HFFc6 (cell line): ENCODE data around the gene RINL. TPM values are rescaled to one million over a fixed set of nuclear protein-coding genes. Genes with fewer than 3 reads are reported as not detected.
A peak's percentile ranks its signal among the peaks of the same experiment; 100 is the strongest.
"Not testable (repeated sequence)": the region's sequence is repeated elsewhere in the genome, so short reads cannot be mapped to it uniquely, and the experiment has no call there.

Experiments
- DNase-seq: peaks from one replicate; pipeline ENCODE4 v3.0.0-alpha.2; 2018
- H3K27ac Mint-ChIP-seq: 2 replicates; pipeline ENCODE4 v1.8.0; 2020; ENCODE audit warnings: mild to moderate bottlenecking, mixed read lengths
- H3K27me3 Mint-ChIP-seq: 2 replicates; pipeline ENCODE4 v1.8.0; 2021; ENCODE audit warnings: mild to moderate bottlenecking, moderate library complexity, mixed read lengths; ENCODE audit not compliant: insufficient read depth
- H3K36me3 Mint-ChIP-seq: 2 replicates; pipeline ENCODE4 v1.8.0; 2021; ENCODE audit warnings: low read depth, mixed read lengths
- H3K4me1 Mint-ChIP-seq: 2 replicates; pipeline ENCODE4 v1.8.0; 2020; ENCODE audit warnings: low read depth, mixed read lengths
- H3K4me3 Mint-ChIP-seq: 2 replicates; pipeline ENCODE4 v1.8.0; 2020; ENCODE audit warnings: mild to moderate bottlenecking, moderate library complexity, mixed read lengths
- H3K9me3 Mint-ChIP-seq: 2 replicates; pipeline ENCODE4 v1.8.0; 2020; ENCODE audit warnings: mild to moderate bottlenecking, mixed read lengths
- total RNA-seq, 6 experiments: library from RNA; stranded (reverse); fragmentation: NEBNext Ultra II Directional; extraction: Animal tissue kit (Norgen Biotek cat#: 25700); gene quantifications; 2 replicates in 1 of 6; 3 replicates in 5 of 6; pipeline ENCODE4 v1.2.3, GENCODE V29; 2021
- TF ChIP-seq, protein P1 (sequence below): fragments of 200-600 bp; sonication (generic); IDR thresholded peaks from 2 replicates; pipeline ENCODE4 v1.5.0; 2021; ENCODE audit warnings: antibody characterized with exemption, mild to moderate bottlenecking

Gene RINL
- total RNA-seq, 6 experiments from 2014 or later = 0.69 to 3.5 (median 1.7) TPM

DNA sequence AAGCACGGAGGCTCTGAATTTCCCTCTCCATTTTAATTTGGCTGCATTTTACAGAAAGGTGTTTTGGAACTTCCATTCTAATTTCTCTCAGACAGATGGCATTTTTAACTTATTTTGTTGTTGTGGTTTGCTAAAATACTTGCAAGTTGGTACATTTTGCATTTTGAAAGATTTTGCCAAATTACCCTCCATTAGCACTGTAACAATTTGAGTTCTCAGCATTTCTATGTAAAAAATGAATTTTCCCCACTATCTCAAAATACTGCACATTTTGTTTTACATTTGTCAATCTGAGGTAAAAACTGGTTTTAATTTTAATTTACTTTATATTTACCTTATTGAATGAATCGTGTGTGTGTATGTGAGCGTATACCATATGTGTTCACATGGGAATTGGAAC, 21.3 kb downstream of the RINL start:
- no peak overlapping the region for H3K27ac Mint-ChIP-seq
- H3K36me3 Mint-ChIP-seq = no peaks in the 10 kb centered on the region
- H3K27me3 Mint-ChIP-seq = no peaks in the 10 kb centered on the region
- H3K4me1 Mint-ChIP-seq = peaks cover 7% of the 10 kb centered on the region
- peaks cover 5% of the 10 kb centered on the region; the same call in 1 of the 2 replicates for H3K9me3 Mint-ChIP-seq
- no peak for DNase-seq
- TF ChIP-seq, protein P1, sequence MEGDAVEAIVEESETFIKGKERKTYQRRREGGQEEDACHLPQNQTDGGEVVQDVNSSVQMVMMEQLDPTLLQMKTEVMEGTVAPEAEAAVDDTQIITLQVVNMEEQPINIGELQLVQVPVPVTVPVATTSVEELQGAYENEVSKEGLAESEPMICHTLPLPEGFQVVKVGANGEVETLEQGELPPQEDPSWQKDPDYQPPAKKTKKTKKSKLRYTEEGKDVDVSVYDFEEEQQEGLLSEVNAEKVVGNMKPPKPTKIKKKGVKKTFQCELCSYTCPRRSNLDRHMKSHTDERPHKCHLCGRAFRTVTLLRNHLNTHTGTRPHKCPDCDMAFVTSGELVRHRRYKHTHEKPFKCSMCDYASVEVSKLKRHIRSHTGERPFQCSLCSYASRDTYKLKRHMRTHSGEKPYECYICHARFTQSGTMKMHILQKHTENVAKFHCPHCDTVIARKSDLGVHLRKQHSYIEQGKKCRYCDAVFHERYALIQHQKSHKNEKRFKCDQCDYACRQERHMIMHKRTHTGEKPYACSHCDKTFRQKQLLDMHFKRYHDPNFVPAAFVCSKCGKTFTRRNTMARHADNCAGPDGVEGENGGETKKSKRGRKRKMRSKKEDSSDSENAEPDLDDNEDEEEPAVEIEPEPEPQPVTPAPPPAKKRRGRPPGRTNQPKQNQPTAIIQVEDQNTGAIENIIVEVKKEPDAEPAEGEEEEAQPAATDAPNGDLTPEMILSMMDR = no peak
- H3K4me3 Mint-ChIP-seq = no peak overlapping the region

DNA sequence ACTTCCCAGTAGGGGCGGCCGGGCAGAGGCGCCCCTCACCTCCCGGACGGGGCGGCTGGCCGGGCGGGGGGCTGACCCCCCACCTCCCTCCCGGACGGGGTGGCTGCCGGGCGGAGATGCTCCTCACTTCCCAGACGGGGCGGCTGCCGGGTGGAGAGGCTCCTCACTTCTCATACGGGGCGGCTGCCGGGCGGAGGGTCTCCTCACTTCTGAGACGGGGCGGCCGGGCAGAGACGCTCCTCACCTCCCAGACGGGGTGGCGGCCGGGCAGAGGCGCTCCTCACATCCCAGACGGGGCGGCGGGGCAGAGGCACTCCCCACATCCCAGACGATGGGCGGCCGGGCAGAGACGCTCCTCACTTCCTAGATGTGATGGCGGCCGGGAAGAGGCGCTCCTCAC, 22.3 kb downstream of the RINL start:
- not testable (repeated sequence) for H3K4me3 Mint-ChIP-seq, H3K9me3 Mint-ChIP-seq, DNase-seq, H3K36me3 Mint-ChIP-seq, H3K27me3 Mint-ChIP-seq, H3K27ac Mint-ChIP-seq
- H3K4me1 Mint-ChIP-seq = peaks cover 18% of the 10 kb centered on the region

DNA sequence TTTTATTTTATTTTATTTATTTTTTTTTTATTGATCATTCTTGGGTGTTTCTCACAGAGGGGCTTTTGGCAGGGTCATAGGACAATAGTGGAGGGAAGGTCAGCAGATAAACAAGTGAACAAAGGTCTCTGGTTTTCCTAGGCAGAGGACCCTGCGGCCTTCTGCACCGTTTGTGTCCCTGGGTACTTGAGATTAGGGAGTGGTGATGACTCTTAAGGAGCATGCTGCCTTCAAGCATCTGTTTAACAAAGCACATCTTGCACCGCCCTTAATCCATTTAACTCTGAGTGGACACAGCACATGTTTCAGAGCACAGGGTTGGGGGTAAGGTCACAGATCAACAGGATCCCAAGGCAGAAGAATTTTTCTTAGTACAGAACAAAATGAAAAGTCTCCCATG, 23.1 kb downstream of the RINL start:
- not testable (repeated sequence) for H3K9me3 Mint-ChIP-seq, H3K36me3 Mint-ChIP-seq, H3K27ac Mint-ChIP-seq, H3K4me3 Mint-ChIP-seq, H3K27me3 Mint-ChIP-seq, DNase-seq
- peaks cover 21% of the 10 kb centered on the region for H3K4me1 Mint-ChIP-seq

DNA sequence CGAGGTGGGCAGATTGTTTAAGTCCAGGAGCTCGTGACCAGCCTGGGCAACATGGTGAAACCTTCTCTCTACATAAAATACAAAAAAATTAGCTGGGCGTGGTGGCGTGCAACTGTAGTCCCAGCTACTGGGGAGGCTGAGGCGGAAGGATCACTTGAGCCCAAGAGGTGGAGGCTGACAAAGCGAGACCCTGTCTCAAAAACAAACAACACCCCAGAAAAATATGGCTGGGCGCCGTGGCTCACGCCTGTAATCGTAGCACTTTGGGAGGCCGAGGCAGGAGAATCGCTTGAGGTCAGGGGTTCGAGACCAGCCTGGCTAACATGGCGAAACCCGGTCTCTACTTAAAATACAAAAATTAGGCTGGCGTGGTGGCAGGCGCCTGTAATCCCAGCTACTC, 24.9 kb downstream of the RINL start:
- TF ChIP-seq, protein P1 = no peak
- Mint-ChIP-seq H3K4me3 (peak overlapping the region; percentile 94), H3K36me3 (peaks cover 9% of the 10 kb centered on the region), H3K4me1 (peaks cover 29% of the 10 kb centered on the region), H3K27me3 (peaks cover 5% of the 10 kb centered on the region), H3K9me3 (peaks cover 5% of the 10 kb centered on the region; the same call in 1 of the 2 replicates), H3K27ac (peak overlapping the region; percentile 99)
- no peak for DNase-seq

DNA sequence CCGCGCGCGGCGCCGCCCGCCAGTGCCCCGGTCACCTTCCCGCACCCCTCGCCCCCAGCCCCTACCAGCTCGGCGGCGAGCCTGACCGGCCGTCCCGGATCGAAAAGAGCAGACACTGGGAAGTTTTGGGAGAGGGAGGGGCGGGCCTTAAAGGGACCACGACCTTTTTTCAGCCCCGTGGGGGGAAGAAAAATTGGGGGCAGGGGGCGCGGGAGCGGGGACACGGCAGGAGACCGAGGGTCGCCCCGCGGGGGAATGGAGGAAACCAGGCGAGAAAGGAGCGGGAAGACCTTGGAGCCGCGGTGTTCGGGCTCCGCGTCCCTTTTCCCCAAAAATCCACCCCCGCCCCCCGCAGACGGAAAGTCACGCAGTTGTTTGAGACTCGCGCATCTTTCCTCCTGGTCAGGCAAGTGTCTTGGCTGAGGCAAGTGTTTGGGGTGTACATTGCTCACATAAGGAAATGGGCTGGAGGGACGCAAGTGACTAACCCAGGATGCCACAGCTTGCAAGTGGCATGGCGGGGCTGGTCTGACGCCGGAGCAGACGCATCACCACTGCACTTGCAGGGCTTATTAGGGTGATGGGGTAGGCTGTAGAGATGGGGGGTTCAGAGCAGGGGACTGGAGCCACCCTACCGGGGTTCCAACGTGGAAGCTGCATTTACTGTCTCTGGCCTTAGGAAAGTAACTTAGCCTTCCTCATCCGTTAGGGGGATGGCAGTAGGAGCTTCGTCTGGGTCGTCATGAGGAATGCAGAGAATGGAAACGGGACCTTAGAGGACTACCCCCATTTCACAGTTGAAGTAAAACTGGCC, 25.6 kb downstream of the RINL start:
- H3K27ac Mint-ChIP-seq = peak overlapping the region; percentile 99
- H3K4me3 Mint-ChIP-seq = peak overlapping the region; percentile 94
- peaks cover 37% of the 10 kb centered on the region for H3K4me1 Mint-ChIP-seq
- TF ChIP-seq, protein P1 = 0 out of 2 replicates have a peak, but pooled peaks have one; percentile 7
- peaks cover 5% of the 10 kb centered on the region; the same call in 1 of the 2 replicates for H3K9me3 Mint-ChIP-seq
- peaks cover 17% of the 10 kb centered on the region for H3K36me3 Mint-ChIP-seq
- peaks cover 5% of the 10 kb centered on the region for H3K27me3 Mint-ChIP-seq
- peak; percentile 85 for DNase-seq

DNA sequence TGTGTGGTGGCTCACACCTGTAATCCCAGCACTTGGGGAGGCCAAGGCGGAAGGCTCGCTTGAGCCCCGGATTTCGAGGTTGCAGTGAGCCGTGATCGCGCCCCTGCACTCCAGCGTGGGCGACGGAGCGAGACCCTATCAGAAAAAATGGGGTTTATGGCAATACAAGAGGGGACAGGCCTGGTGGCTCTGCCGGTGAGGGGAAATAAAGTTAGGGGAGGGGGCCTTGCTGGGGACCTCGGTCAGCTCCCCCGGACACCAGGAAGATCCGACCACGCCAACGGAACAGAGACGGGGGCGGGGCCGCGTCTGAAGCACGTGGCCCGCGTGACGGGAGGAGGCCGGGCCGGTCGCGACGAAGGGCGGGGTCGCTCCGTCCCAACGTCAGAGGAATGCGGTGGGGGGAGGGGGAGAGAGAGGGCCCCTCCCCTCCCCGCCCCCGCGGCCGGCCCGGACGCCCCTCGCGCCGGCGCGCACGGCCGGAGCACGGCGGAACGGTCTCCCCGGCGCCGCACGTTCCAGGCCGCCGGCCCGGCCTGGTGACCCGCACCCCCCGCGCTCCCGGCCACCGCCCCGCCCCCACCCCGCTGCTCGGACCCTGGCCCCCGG, 26.3 kb downstream of the RINL start:
- peak; percentile 83 for DNase-seq
- Mint-ChIP-seq H3K36me3 (peaks cover 22% of the 10 kb centered on the region), H3K27ac (peak overlapping the region; percentile 98), H3K9me3 (peaks cover 3% of the 10 kb centered on the region; the same call in 1 of the 2 replicates), H3K4me3 (peak overlapping the region; percentile 92), H3K27me3 (peaks cover 5% of the 10 kb centered on the region), H3K4me1 (peaks cover 37% of the 10 kb centered on the region)
- TF ChIP-seq, protein P1 = no peak
